OCI-LY7 (cell line): ENCODE data around the gene COBL. TPM values are rescaled to one million over a fixed set of nuclear protein-coding genes. Genes with fewer than 3 reads are reported as not detected.

Experiments
- BruUV-seq: library from RNA; stranded (reverse); fragments of 400-500 nt; replicated peaks from 2 replicates; lab custom pipeline; 2021; lab: Mats Ljungman, UMichigan
- CTCF ChIA-PET: fragments of 300-600 bp; sonication (Branson Sonifier 250); formaldehyde crosslinking; loops from one replicate; lab custom pipeline; 2022; ENCODE audit warnings: antibody characterized with exemption; ENCODE audit not compliant: unreplicated experiment; lab: Charles Lee
- POLR2A ChIA-PET: fragments of 300-600 bp; sonication (Branson Sonifier 250); formaldehyde crosslinking; loops from one replicate; lab custom pipeline; 2022; ENCODE audit warnings: antibody characterized with exemption; lab: Charles Lee
- DNase-seq: peaks from one replicate; pipeline ENCODE4 v3.0.0-alpha.2; 2015; ENCODE audit warnings: low spot score
- H2AFZ ChIP-seq: fragments of 200-600 bp; sonication (generic), shearing (Covaris generic); 2 replicates; pipeline ENCODE4 v1.6.1; 2014; ENCODE audit warnings: mild to moderate bottlenecking, antibody characterized with exemption, low read length, moderate library complexity
- H3K27ac ChIP-seq: fragments of 200-600 bp; sonication (generic); 2 replicates; pipeline ENCODE4 v1.5.1; 2014; ENCODE audit warnings: mixed run types, low read depth, mild to moderate bottlenecking, moderate library complexity, low read length, inconsistent platforms; ENCODE audit not compliant: poor library complexity, severe bottlenecking
- H3K36me3 ChIP-seq: fragments of 200-600 bp; sonication (generic); 2 replicates; pipeline ENCODE4 v1.6.1; 2014; ENCODE audit warnings: mild to moderate bottlenecking, antibody characterized with exemption, low read length, moderate library complexity, mixed read lengths; ENCODE audit not compliant: insufficient read depth
- H3K4me1 ChIP-seq: fragments of 200-600 bp; sonication (generic); 2 replicates; pipeline ENCODE4 v1.5.1; 2014; ENCODE audit warnings: mild to moderate bottlenecking, low read length; ENCODE audit not compliant: insufficient read depth, poor library complexity, severe bottlenecking
- H3K4me2 ChIP-seq: fragments of 200-600 bp; sonication (generic); 2 replicates; pipeline ENCODE4 v1.6.1; 2014; ENCODE audit warnings: mild to moderate bottlenecking, low read length
- H3K4me3 ChIP-seq: fragments of 200-600 bp; sonication (generic); 2 replicates; pipeline ENCODE4 v1.5.1; 2014; ENCODE audit warnings: mild to moderate bottlenecking, low read depth, low read length; ENCODE audit not compliant: poor library complexity, severe bottlenecking
- H3K79me2 ChIP-seq: fragments of 200-600 bp; sonication (generic); 2 replicates; pipeline ENCODE4 v1.6.1; 2016; ENCODE audit warnings: low read depth, mild to moderate bottlenecking, low read length, moderate library complexity, mixed read lengths; ENCODE audit not compliant: insufficient read depth
- H3K9me2 ChIP-seq: fragments of 200-600 bp; sonication (generic); 2 replicates; pipeline ENCODE4 v1.6.1; 2016; ENCODE audit warnings: mild to moderate bottlenecking, low read length, mixed read lengths; ENCODE audit not compliant: insufficient read depth
- H3K9me3 ChIP-seq: fragments of 200-600 bp; sonication (generic); 2 replicates; pipeline ENCODE4 v1.6.1; 2014; ENCODE audit warnings: mild to moderate bottlenecking, mixed run types, low read length, mixed read lengths
- H4K20me1 ChIP-seq: fragments of 200-600 bp; sonication (generic); 2 replicates; pipeline ENCODE4 v1.6.1; 2014; ENCODE audit warnings: mild to moderate bottlenecking, antibody characterized with exemption, low read length, moderate library complexity, mixed read lengths; ENCODE audit not compliant: insufficient read depth
- CTCF ChIP-seq: fragments of 200-600 bp; sonication (generic); conservative IDR thresholded peaks from 2 replicates; pipeline ENCODE4 v1.5.1; 2014; ENCODE audit warnings: mild to moderate bottlenecking, antibody characterized with exemption, low read length, moderate library complexity, mixed read lengths
- EZH2phosphoT487 ChIP-seq: fragments of 200-600 bp; sonication (generic); IDR thresholded peaks from 2 replicates; pipeline ENCODE4 v1.6.1; 2018; ENCODE audit warnings: low read depth, borderline replicate concordance, mild to moderate bottlenecking, mixed run types, antibody characterized with exemption, low read length, moderate library complexity, mixed read lengths
- intact Hi-C: fragments of 100-400 bp; cut with micrococcal nuclease; formaldehyde crosslinking; loops from one replicate; pipeline ENCODE4 v1.10.0; 2022; ENCODE audit not compliant: unreplicated experiment
- total RNA-seq, 2 experiments: library from RNA; depleted of rRNA in 1 of 2; stranded (reverse); fragments of >200 nt in 1 of 2; shearing (Covaris generic) in 1 of 2; gene quantifications; 2 replicates each; pipeline ENCODE4 v1.2.3, GENCODE V29; 2014 to 2022

COBL gene
- total RNA-seq, 2 experiments from 2014 or later: not detected

GRCh38 chr7:51075681-51076580 is 240.7 kb downstream of the COBL start:
- H3K4me1 ChIP-seq: no peaks in the 10 kb centered on the region
- intact Hi-C loops: no loop called here
- TF ChIP-seq CTCF: no peak
- no peak for TF ChIP-seq EZH2phosphoT487
- no peak overlapping the region for H2AFZ ChIP-seq
- H3K4me2 ChIP-seq: no peak overlapping the region
- DNase-seq: no peak
- H3K4me3 ChIP-seq: no peak overlapping the region
- no peaks in the 10 kb centered on the region for H3K9me3 ChIP-seq
- H3K27ac ChIP-seq: no peak overlapping the region
- ChIA-PET CTCF (no interaction called here), POLR2A (interaction anchor here (1.4 kb wide), 1 partner anchor 60 kb away, joined by 3 read pairs; no protein-coding TSS in a partner anchor)
- no peaks in the 10 kb centered on the region for H4K20me1 ChIP-seq
- BruUV-seq: no TSS peak
- no peaks in the 10 kb centered on the region for H3K9me2 ChIP-seq
- H3K79me2 ChIP-seq: no peaks in the 10 kb centered on the region
- no peaks in the 10 kb centered on the region for H3K36me3 ChIP-seq

GRCh38 chr7:51073171-51073570 is 243.4 kb downstream of the COBL start:
- Histone ChIP-seq H3K27ac (no peak overlapping the region), H3K4me3 (no peak overlapping the region), H3K9me3 (no peaks in the 10 kb centered on the region), H4K20me1 (no peaks in the 10 kb centered on the region), H3K9me2 (no peaks in the 10 kb centered on the region), H3K4me1 (no peaks in the 10 kb centered on the region), H3K36me3 (no peaks in the 10 kb centered on the region), H2AFZ (no peak overlapping the region), H3K79me2 (no peaks in the 10 kb centered on the region), H3K4me2 (no peak overlapping the region)
- DNase-seq: no peak
- BruUV-seq: no TSS peak
- POLR2A ChIA-PET: interaction anchor here (0.7 kb wide), 1 partner anchor 1006 kb away, joined by 11 read pairs; no protein-coding TSS in a partner anchor
- intact Hi-C loops: no loop called here
- CTCF ChIA-PET: no interaction called here
- TF ChIP-seq CTCF: no peak

- Histone ChIP-seq H3K27ac (no peak overlapping the region), H4K20me1 (no peaks in the 10 kb centered on the region), H3K4me3 (no peak overlapping the region), H3K36me3 (no peaks in the 10 kb centered on the region), H3K79me2 (no peaks in the 10 kb centered on the region), H3K9me2 (no peaks in the 10 kb centered on the region), H3K9me3 (no peaks in the 10 kb centered on the region), H2AFZ (no peak overlapping the region), H3K4me1 (no peaks in the 10 kb centered on the region), H3K4me2 (no peak overlapping the region)
- TF ChIP-seq EZH2phosphoT487 (no peak), CTCF (no peak)
- intact Hi-C loops: no loop called here
- POLR2A ChIA-PET: interaction anchor here (0.7 kb wide), 1 partner anchor 156 kb away, joined by 3 read pairs; no protein-coding TSS in a partner anchor
- BruUV-seq: no TSS peak
- DNase-seq: no peak
- CTCF ChIA-PET: no interaction called here
These were observed 244.3 kb downstream of the COBL start for GRCh38 chr7:51072281-51072680.
